Fibroblast of skin of left quadriceps (primary cell): ENCODE results near the gene NHERF1.

Experiments
- DNase-seq, 2 experiments: peaks; one replicate each; pipeline ENCODE4 v3.0.0-alpha.2; 2013; ENCODE audit warnings: low read depth in 2 of 2

NHERF1 gene

GRCh38 chr17:74768069-74768762 is 19.8 kb downstream of the NHERF1 start:
- no peak for DNase-seq

- DNase-seq = no peak
Observed at GRCh38 chr17:74768763-74769114, 20.3 kb downstream of the NHERF1 start.

GRCh38 chr17:74769266-74769855 is 20.9 kb downstream of the NHERF1 start:
- no peak for DNase-seq

DNA sequence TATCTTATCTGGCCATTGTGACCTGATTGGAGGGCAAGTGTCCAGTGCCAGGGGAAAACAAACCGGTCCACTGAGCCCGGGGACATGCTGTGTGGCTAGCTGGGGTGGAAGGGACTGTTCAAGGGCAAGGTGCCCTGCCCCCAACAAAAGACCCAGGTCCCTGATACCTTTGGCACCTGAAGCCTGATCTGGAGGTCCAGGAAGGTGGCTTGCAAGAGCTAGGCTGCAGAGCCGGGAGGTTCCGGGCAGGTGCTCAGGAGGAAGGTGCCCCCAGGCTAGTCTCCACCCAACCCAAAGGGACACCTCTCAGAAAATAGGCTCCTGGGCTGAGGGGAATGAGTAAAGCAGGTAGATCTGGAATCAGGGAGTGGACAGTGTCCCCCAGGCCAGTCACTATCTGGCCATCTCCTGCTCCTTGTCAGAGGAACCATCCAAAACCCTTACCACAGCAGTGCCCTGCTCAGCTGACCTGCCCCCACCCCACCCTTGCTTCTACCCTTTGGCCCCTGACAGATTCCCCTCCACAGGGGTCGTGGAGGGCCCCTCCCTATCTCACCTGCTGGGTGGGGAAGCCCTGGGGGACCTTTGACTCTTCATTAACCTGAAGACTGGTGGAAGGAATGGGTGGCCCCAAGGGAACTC is 21.5 kb downstream of the NHERF1 start:
- no peak for DNase-seq

DNA sequence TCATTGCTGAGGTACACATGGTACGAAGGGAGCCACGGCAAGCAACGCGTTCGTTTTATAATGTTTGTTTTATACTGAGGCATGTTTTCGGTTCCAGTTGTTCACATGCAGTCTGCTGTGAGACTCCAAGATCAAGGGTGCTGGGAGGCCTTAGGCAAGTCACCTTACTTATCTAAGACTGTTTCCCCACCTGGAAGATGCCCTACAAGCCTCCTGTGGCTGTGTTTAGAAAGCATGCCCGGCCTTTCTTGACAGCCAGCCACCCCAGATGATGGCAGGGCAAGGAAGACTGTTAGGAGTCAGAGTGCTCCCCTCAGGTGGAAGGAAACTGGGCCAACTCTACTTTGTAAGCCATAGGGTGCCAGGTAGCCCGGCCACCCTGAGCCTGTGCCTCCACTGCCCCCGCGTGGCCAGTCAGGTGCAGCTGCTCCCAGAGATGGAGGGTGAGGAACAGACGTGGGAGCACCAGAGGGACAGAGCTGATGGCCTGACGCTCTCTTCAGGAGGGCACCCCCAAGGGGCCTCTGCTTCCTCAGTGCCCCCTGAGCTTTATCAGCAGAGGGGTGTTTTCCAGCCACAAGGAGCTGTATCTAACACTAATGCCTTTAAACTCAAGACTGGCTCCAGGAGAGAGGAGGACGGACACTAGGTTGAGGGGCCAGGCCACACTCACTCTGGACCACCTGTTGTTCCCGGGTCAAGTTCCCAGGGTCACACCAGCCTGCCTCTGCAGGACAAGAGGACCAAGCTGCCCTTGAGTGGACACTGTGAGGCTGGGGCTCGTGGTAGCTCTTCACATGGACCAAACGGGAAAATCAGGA is 22.3 kb downstream of the NHERF1 start:
- no peak for DNase-seq

DNA sequence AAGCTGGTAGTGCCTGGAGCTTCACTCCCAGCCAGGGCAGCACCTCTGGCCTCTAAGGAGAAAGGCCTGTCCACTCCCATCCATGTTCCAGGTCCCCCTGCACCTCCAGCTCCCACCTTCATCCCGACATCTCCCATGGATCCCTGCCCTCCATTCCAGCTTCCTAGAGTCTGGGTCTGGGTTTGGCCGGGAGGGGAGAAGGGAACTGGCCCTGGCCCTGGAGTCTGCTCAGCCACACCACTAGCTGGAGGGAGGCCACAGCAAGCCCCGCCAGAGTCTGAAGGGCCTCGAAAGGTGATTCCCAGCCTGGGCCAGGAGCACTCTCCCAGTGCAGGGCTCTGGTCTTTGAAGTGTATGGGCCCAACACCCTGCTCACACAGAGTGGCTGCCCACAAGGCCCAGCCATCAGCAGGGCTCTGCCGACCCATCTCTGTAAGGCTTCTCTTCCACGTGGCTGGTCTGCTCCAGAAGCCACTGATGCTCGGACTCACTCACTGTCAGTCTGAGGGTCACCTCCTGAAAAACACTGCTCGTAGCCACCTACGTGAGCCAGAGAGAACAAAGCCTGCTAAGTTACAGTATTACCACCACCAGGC is 23.0 kb downstream of the NHERF1 start:
- DNase-seq = no peak

- DNase-seq = no peak
Observed at GRCh38 chr17:74772053-74772452, 23.6 kb downstream of the NHERF1 start.

- no peak for DNase-seq
Observed at GRCh38 chr17:74773414-74773813, 25.0 kb downstream of the NHERF1 start.

DNA sequence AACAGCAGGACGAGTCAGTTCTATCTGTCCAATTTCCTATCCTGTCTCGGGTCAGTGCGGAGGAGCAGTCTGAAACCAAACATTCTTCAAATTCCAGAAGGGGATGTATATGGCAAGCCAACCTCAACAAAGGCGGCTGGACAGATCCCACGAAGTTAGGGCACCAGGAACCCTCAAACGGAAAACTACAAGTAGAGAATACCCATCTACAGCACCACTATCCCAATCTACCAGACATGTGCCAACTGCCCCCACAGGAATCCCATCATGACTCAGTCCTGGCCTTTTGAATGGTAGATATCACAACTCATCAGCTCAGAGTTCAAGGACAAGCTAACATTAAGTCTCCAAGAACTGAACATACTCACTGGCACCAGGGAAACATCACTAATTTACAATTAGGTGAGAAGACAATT is 25.5 kb downstream of the NHERF1 start:
- DNase-seq = no peak

DNA sequence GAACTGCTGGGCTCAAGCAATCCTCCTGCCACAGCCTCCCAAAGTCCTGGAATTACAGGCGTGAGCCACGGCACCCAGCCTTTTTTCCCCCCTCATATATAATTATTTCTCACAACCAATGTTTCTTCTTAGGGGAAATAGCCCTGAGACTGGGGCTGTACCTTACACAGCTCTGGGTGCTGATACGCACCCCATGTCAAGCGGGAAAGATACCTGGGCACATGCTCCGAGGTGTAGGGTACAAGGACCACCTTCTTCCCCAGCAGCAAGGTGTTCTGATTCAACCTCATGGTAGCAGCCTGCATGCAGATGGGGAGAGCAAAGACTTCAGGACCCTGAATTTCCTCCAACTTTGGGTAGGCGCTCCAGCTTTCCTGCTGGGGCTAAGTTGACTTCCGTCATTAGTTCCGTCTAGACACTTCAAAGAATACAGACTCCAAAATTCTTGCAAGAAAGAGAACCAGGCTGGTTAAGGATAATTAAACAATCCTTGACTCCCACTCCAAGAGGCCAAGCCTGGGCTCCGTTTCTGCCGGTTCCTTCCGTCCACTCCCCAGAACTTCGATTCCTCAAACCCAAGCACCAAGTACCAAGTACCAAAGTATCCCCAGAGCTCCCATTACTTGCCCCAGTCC is 27.1 kb downstream of the NHERF1 start:
- no peak for DNase-seq

DNA sequence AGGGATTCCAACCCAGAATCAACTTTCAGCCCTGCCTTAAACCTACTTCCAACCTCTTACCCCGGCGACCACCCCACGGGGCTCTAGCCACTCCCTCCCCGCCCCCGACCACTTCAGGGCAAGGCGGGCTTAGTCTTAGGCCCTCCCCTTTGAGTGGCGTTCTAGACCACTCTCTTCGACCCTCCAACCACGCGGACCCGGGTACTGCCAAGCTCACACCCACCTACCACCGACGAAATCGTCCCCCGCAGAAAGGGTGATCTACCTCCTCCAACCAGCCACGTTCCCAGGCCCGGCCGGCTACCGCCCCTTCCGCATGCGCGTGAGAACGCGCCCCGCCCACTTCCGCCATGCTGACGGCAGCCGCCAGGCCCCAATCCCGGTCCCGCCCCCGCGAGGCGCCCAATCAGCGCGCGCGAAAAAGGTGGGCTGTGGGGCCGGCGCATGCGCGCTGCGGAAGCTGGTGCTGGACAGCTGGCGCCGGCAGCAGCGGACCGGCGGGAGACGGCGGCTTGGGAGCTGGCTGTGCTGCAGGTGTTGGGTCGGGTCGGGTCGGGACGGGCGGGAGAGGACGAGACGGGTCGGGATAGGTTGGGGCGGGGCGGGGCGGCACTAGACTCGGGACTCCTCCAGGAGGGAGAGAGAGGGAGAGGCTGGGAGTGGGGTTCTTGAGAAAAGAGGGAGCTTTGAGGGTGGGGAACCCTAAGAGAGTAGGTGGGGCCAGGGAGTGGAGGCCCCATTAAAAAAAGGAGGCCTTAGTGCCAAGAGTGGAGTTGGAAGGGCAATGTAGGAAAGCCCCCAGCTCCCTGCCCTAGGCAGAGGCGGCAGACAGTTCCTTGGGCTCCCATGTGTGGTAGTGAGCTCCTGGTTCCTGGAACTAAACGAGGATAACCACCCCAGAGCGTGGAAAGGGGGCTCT is 27.9 kb downstream of the NHERF1 start, which contains the start of gene NAT9:
Gene NAT9 (minus strand): TSS at position 302 of the 919 bp plus-strand sequence. CDS start 647 bp downstream, outside the sequence.
- DNase-seq = peak; percentile 86 to 87

- DNase-seq = no peak
Observed at GRCh38 chr17:74776990-74777389, 28.6 kb downstream of the NHERF1 start.

GRCh38 chr17:74777901-74778515 is 29.6 kb downstream of the NHERF1 start:
- DNase-seq = no peak

- no peak for DNase-seq
Observed at GRCh38 chr17:74778960-74779359, 30.5 kb downstream of the NHERF1 start.

- DNase-seq = no peak
Observed at GRCh38 chr17:74779501-74779900, 31.1 kb downstream of the NHERF1 start.

DNA sequence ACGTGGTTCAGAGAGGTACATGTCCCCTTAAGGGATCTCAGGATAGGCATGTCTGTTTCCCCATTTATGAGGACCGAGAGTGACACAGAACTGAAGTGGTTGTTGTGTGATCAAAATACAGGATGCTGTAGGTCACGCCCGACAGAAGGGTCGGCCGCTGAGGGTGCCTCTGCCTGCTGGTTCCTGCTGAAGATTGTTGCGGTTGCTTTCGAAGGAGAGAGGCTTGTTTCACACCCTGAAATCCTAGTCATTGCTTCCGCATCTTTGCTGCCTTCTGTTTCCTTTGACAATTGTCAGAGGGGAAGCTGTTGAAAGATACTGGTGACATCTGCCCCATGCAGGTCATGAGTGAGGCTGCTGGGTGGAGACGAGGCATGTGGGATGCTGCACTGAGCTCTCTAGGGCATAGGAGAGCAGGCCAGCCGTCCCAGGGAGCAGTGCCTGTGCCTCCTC is 31.5 kb downstream of the NHERF1 start:
- DNase-seq = no peak

GRCh38 chr17:74780443-74781238 is 32.2 kb downstream of the NHERF1 start:
- no peak for DNase-seq

DNA sequence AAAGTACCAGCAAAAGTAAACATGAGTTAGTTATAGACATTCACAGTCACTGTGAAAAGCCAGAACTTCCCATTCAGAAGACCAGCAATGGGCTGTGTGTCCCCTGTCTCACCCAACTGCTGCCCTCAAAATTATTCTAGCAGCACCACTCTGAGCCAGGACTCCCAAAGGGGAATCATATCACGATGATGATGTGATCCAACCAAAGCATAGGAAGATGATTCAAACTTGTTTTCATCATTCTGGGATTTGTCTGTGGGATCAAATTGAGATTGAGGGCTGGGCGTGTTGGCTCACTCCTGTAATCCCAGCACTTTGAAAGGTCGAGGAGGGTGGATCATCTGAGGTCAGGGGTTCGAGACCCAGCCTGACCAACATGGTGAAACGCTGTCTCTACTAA is 34.1 kb downstream of the NHERF1 start:
- DNase-seq = no peak
